HCT116 (cell line): Measurements from ENCODE around the gene ITPKB. TPM values are rescaled to one million over a fixed set of nuclear protein-coding genes. Genes with fewer than 3 reads are reported as not detected.

ENCODE experiments used
- ATAC-seq: fragments of 200-7000 bp; cut with Tn5 transposase; 2 replicates; pipeline ENCODE4 v1.9.1; 2020; ENCODE audit warnings: mild to moderate bottlenecking, moderate library complexity
- BruUV-seq: library from RNA; stranded (reverse); fragments of 400-500 nt; replicated peaks from 2 replicates; lab custom pipeline; 2021; lab: Mats Ljungman, UMichigan
- CTCF ChIA-PET: fragments of 300-600 bp; sonication (Branson Sonifier 250); formaldehyde crosslinking; loops from one replicate; lab custom pipeline; 2021; ENCODE audit warnings: antibody characterized with exemption; lab: Charles Lee
- POLR2A ChIA-PET: fragments of 300-600, 350-600 bp; sonication (Branson Sonifier 250); formaldehyde crosslinking; loops from one replicate; lab custom pipeline; 2021; ENCODE audit warnings: antibody characterized with exemption; lab: Charles Lee
- RAD21 ChIA-PET, 2 experiments: fragments of 300-600 bp; sonication (Branson Sonifier 250); formaldehyde crosslinking; loops; one replicate each; lab custom pipeline; 2023; ENCODE audit warnings: low total read pairs in 2 of 2; ENCODE audit not compliant: uncharacterized antibody in 2 of 2, unreplicated experiment in 2 of 2, low non-redundant PET in 1 of 2; lab: Charles Lee
- DNase-seq: peaks from one replicate; pipeline ENCODE4 v3.0.0-alpha.2; 2010; ENCODE audit warnings: low read depth, low spot score
- H2AFZ ChIP-seq: fragments of 200-600 bp; shearing (Covaris generic), sonication (generic); 2 replicates; pipeline ENCODE4 v1.6.1; 2017; ENCODE audit warnings: low read depth, mixed run types, mixed read lengths, antibody characterized with exemption, low read length; ENCODE audit not compliant: poor library complexity, severe bottlenecking
- H3K27ac ChIP-seq: 2 replicates; pipeline ENCODE4 v1.5.1; 2012; ENCODE audit warnings: low read depth, low read length
- H3K27me3 ChIP-seq: fragments of 200-600 bp; sonication (generic); 2 replicates; pipeline ENCODE4 v1.6.1; 2016; ENCODE audit warnings: mixed run types, low read length, mixed read lengths; ENCODE audit not compliant: insufficient read depth
- H3K36me3 ChIP-seq, 2 experiments: fragments of 200-500 bp in 1 of 2; fragments of 200-600 bp in 1 of 2; sonication (Bioruptor generic) in 1 of 2; sonication (generic) in 1 of 2; 2 replicates each; pipeline versions ENCODE4 v1.5.1 to v1.6.1; 2014 to 2016; ENCODE audit warnings: low read length in 2 of 2, inconsistent platforms in 1 of 2, mixed read lengths in 1 of 2, mixed run types in 1 of 2; ENCODE audit not compliant: insufficient read depth in 2 of 2, control insufficient read depth in 1 of 2
- H3K4me1 ChIP-seq, 2 experiments: fragments of 200-600 bp in 1 of 2; sonication (generic) in 1 of 2; 2 replicates each; pipeline versions ENCODE4 v1.5.1 to v1.6.1; 2012 to 2017; ENCODE audit warnings: low read length in 2 of 2, inconsistent platforms in 1 of 2, mild to moderate bottlenecking in 1 of 2, mixed read lengths in 1 of 2, mixed run types in 1 of 2, moderate library complexity in 1 of 2; ENCODE audit not compliant: insufficient read depth in 2 of 2, control insufficient read depth in 1 of 2
- H3K4me2 ChIP-seq: fragments of 200-600 bp; sonication (generic); 2 replicates; pipeline ENCODE4 v1.6.1; 2017; ENCODE audit warnings: mixed run types, low read length, mixed read lengths
- H3K4me3 ChIP-seq, 2 experiments: fragments of 200-600 bp in 1 of 2; sonication (generic) in 1 of 2; replicated peaks in 1 of 2; 2 replicates each; pipeline ENCODE4 v1.5.1; 2011 to 2016; ENCODE audit warnings: low read length in 2 of 2, control low read depth in 1 of 2, low read depth in 1 of 2, mild to moderate bottlenecking in 1 of 2, mixed read lengths in 1 of 2, mixed run types in 1 of 2
- H3K79me2 ChIP-seq: fragments of 200-600 bp; sonication (generic); 2 replicates; pipeline ENCODE4 v1.6.1; 2017; ENCODE audit warnings: mild to moderate bottlenecking, mixed run types, low read length, moderate library complexity, mixed read lengths; ENCODE audit not compliant: insufficient read depth
- H3K9ac ChIP-seq: fragments of 200-600 bp; sonication (generic); 2 replicates; pipeline ENCODE4 v1.6.1; 2016; ENCODE audit warnings: low read length, mixed read lengths
- H3K9me2 ChIP-seq: fragments of 200-600 bp; sonication (generic), shearing (Covaris generic); 2 replicates; pipeline ENCODE4 v1.6.1; 2017; ENCODE audit warnings: mixed run types, mild to moderate bottlenecking, moderate library complexity; ENCODE audit not compliant: insufficient read depth
- H3K9me3 ChIP-seq, 2 experiments: fragments of 200-500 bp in 1 of 2; fragments of 200-600 bp in 1 of 2; sonication (Bioruptor generic) in 1 of 2; sonication (generic) in 1 of 2; 2 replicates each; pipeline ENCODE4 v1.6.1; 2014 to 2017; ENCODE audit warnings: low read length in 2 of 2, mixed read lengths in 2 of 2, inconsistent platforms in 1 of 2, low read depth in 1 of 2, mild to moderate bottlenecking in 1 of 2, mixed run types in 1 of 2, moderate library complexity in 1 of 2; ENCODE audit not compliant: control insufficient read depth in 1 of 2, insufficient read depth in 1 of 2
- H4K20me1 ChIP-seq: fragments of 200-600 bp; sonication (generic), shearing (Covaris generic); 2 replicates; pipeline ENCODE4 v1.6.1; 2017; ENCODE audit warnings: mixed run types, mild to moderate bottlenecking, moderate library complexity; ENCODE audit not compliant: insufficient read depth
- ATF3 ChIP-seq: IDR thresholded peaks from 2 replicates; pipeline ENCODE4 v1.6.1; 2012
- CBX3 ChIP-seq: IDR thresholded peaks from 2 replicates; pipeline ENCODE4 v1.6.1; 2012; ENCODE audit warnings: low read depth
- CEBPB ChIP-seq: IDR thresholded peaks from 2 replicates; pipeline ENCODE4 v1.6.1; 2012; ENCODE audit warnings: low read depth
- CTCF ChIP-seq, 3 experiments: fragments of 200-600 bp in 1 of 3; sonication (generic) in 1 of 3; IDR thresholded peaks in 2 of 3; conservative IDR thresholded peaks in 1 of 3; 2 replicates each; pipeline ENCODE4 v1.5.1; 2012 to 2017; ENCODE audit warnings: low read depth in 2 of 3, low read length in 2 of 3, antibody characterized with exemption in 1 of 3, borderline replicate concordance in 1 of 3, control low read depth in 1 of 3, mild to moderate bottlenecking in 1 of 3, mixed read lengths in 1 of 3, mixed run types in 1 of 3, moderate library complexity in 1 of 3; ENCODE audit not compliant: insufficient read depth in 1 of 3
- EGR1 ChIP-seq: IDR thresholded peaks from 2 replicates; pipeline ENCODE4 v1.6.1; 2012; ENCODE audit warnings: low read depth
- ELF1 ChIP-seq: IDR thresholded peaks from 2 replicates; pipeline ENCODE4 v1.6.1; 2012; ENCODE audit warnings: low read depth, borderline replicate concordance
- EZH2phosphoT487 ChIP-seq: fragments of 200-600 bp; IDR thresholded peaks from 2 replicates; pipeline ENCODE4 v1.6.1; 2018; ENCODE audit warnings: antibody characterized with exemption, borderline replicate concordance
- JUND ChIP-seq: IDR thresholded peaks from 2 replicates; pipeline ENCODE4 v1.6.1; 2012
- MAX ChIP-seq: IDR thresholded peaks from 2 replicates; pipeline ENCODE4 v1.6.1; 2012
- POLR2A ChIP-seq: IDR thresholded peaks from 2 replicates; pipeline ENCODE4 v1.7.0; 2011; ENCODE audit warnings: borderline replicate concordance; ENCODE audit not compliant: insufficient read depth, insufficient read length; ENCODE audit errors: extremely low read depth
- RAD21 ChIP-seq: IDR thresholded peaks from 2 replicates; pipeline ENCODE4 v1.6.1; 2012; ENCODE audit warnings: low read depth, mild to moderate bottlenecking
- REST ChIP-seq: IDR thresholded peaks from 2 replicates; pipeline ENCODE4 v1.6.1; 2012; ENCODE audit warnings: low read depth
- SIN3A ChIP-seq: IDR thresholded peaks from 2 replicates; pipeline ENCODE4 v1.6.1; 2012; ENCODE audit warnings: low read depth
- SP1 ChIP-seq: IDR thresholded peaks from 2 replicates; pipeline ENCODE4 v1.6.1; 2012; ENCODE audit warnings: low read depth
- TCF7L2 ChIP-seq: IDR thresholded peaks from 2 replicates; pipeline ENCODE4 v1.7.0; 2011; ENCODE audit warnings: borderline replicate concordance, inconsistent platforms; ENCODE audit not compliant: insufficient read depth, insufficient read length; ENCODE audit errors: extremely low read depth
- ZBTB33 ChIP-seq: IDR thresholded peaks from 2 replicates; pipeline ENCODE4 v1.6.1; 2011; ENCODE audit warnings: mild to moderate bottlenecking, low read length, moderate library complexity; ENCODE audit not compliant: insufficient replicate concordance; ENCODE audit errors: extremely low read depth
- ZFX ChIP-seq: fragments of 450-650 bp; IDR thresholded peaks from 2 replicates; pipeline ENCODE4 v1.6.1; 2017
- ZNF274 ChIP-seq: fragments of 200-500 bp; sonication (Bioruptor generic); IDR thresholded peaks from 2 replicates; pipeline ENCODE4 v1.6.1; 2014; ENCODE audit warnings: mild to moderate bottlenecking, low read depth, low read length, inconsistent platforms
- intact Hi-C: fragments of 100-400 bp; cut with micrococcal nuclease; formaldehyde crosslinking; loops from 2 replicates; pipeline ENCODE4 v1.10.0; 2022
- total RNA-seq: library from RNA; stranded (reverse); gene quantifications from one replicate; pipeline ENCODE4 v1.2.1, GENCODE V29; 2021; ENCODE audit not compliant: unreplicated experiment

Gene ITPKB
- total RNA-seq, 1 experiment from 2014 or later, result 4.4 TPM

GRCh38 chr1:226634611-226635246 lies 104.4 kb downstream of the ITPKB start:
- H3K4me3 ChIP-seq, result no peak overlapping the region
- peaks cover 7 to 18% of the 10 kb centered on the region in 2 experiments; a peak in 3 of 4 replicates for H3K4me1 ChIP-seq
- H3K36me3 ChIP-seq, result no peaks in the 10 kb centered on the region
- no peaks in the 10 kb centered on the region for H4K20me1 ChIP-seq
- ChIA-PET CTCF (interaction anchor here (1.6 to 3.0 kb wide), 3 partner anchors 8 to 194 kb away, joined by 3 to 17 read pairs (median 6); no protein-coding TSS in a partner anchor), POLR2A (no interaction called here)
- H3K27ac ChIP-seq, result no peak overlapping the region
- no peaks in the 10 kb centered on the region for H3K9me3 ChIP-seq
- H3K9ac ChIP-seq, result no peak overlapping the region
- H2AFZ ChIP-seq, result no peak overlapping the region
- peak overlapping the region; percentile 32; the same call in 1 of the 2 replicates for H3K4me2 ChIP-seq
- intact Hi-C loops, result loop anchor here (1.0 to 10.0 kb wide), 3 partner anchors 194 to 802 kb away; no protein-coding TSS in a partner anchor
- TF ChIP-seq SP1 (no peak), CTCF (IDR thresholded peaks at IDR 0.05 in 2 of 3, conservative IDR thresholded peaks at IDR 0.05 in 1 of 3; ENCODE audit: borderline replicate concordance in 1 of 3, insufficient read depth in 1 of 3, low read depth in 2 of 3, low read length in 2 of 3) (no peak), SIN3A (no peak), RAD21 (no peak), TCF7L2 (no peak), MAX (no peak), EGR1 (no peak), CEBPB (no peak), POLR2A (no peak), ELF1 (no peak), EZH2phosphoT487 (no peak), ZNF274 (no peak), ZBTB33 (no peak), REST (no peak), ATF3 (no peak), CBX3 (no peak), JUND (no peak), ZFX (no peak)
- TF ChIP-seq, all 23 proteins: peak for 0
- Histone ChIP-seq H3K79me2 (no peaks in the 10 kb centered on the region), H3K27me3 (0 out of 2 replicates have a peak, but pooled peaks cover 3% of the 10 kb centered on the region), H3K9me2 (no peaks in the 10 kb centered on the region)
- DNase-seq (no peak), ATAC-seq (no peak; the same call in 1 of the 2 replicates)
- RAD21 ChIA-PET, result interaction anchor here (0.8 to 2.0 kb wide), 2 partner anchors 193 to 195 kb away, joined by 3 to 4 read pairs; no protein-coding TSS in a partner anchor
- no TSS peak for BruUV-seq
